Central memory CD4-positive, alpha-beta T cell (primary cell): ENCODE data around the gene KIDINS220.
"Not testable (repeated sequence)": the region's sequence is repeated elsewhere in the genome, so short reads cannot be mapped to it uniquely, and the experiment has no call there.

Experiments used
- DNase-seq: peaks from one replicate; pipeline ENCODE4 v3.0.0; 2022

Gene KIDINS220

GRCh38 chr2:8740136-8740535 lies 97.3 kb downstream of the KIDINS220 start:
- no peak for DNase-seq

DNA sequence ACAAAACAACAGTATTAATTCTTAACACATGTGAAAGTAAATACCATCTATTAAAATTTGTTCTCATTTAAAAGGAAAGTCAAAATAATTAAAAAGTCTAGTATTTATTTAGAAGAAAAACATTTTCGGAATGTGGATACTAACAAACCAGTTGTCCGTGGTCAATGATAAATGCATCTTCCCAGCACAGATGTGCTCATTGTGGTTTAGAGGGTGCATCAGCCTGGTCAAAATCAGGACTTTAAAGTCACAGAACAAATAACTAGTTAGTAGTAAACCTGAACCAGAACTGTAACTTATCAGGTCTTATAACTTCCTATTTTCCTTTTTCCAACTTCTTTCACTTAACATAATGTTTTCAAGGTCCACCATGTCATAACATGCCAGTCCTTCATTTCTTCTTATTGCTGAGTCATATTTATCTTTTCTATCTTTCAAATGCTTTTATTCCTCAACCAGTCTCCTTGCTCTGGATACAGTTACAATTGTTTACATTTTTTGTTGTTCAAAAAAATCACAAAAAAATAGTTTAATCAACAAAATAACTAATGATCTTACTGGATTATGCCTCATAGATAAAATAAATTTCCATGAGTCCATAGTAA lies 99.7 kb downstream of the KIDINS220 start:
- no peak for DNase-seq

- no peak for DNase-seq
Measured at GRCh38 chr2:8732601-8733000, 104.8 kb downstream of the KIDINS220 start.

- DNase-seq = no peak
Measured at GRCh38 chr2:8729939-8730338, 107.5 kb downstream of the KIDINS220 start.

DNA sequence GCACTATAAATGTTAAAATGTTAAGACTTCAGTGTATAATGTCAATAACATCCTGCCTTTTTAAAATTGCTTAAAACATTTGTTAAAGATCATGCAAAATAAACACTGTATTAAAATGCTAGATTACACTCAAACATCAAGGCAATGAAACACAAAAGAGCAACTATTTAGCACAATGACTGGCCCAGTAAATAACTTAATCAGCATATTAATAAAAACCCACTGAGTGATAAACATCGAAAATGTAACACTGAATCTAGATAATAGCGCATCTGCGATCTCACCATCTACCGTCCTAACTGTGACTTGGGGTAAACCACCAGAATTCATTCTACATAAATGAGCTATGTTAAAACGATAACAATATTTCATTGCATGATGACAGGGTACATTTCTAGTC lies 108.3 kb downstream of the KIDINS220 start:
- DNase-seq = not testable (repeated sequence)

DNA sequence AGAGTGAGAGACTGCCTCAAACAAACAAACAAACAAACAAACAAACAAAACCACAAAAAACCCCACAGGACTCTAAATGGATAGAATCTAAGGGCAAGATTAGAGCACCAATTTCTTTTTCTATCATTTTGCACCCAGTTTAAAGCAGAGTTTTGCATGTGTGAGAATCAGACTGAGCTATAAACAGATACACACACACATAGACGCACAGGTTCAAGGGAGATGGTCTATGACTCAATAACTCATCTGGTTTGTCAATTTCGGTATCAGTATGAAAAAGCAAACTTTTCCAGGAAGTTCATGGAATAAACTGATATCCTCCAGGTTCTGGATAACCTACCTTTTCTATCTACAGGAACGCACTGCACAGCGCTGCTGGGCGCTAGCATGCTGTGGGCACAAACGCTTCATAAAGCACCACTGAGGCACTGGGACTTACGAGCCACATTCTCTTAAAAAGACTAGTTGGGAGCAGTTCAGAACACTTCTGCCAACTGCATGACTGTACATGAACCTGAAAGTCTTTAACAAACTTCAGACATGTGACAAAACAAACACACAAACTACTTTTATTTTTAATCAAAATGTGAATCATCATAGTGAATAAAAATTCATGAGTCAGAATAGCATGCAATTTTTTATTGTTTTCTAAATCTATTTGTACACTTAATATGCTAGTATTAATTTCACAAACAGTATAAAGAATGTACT lies 109.0 kb downstream of the KIDINS220 start:
- DNase-seq = no peak

- no peak for DNase-seq
Measured at GRCh38 chr2:8725838-8726237, 111.6 kb downstream of the KIDINS220 start.

GRCh38 chr2:8722986-8723385 lies 114.4 kb downstream of the KIDINS220 start:
- DNase-seq = no peak

- DNase-seq = no peak
Measured at GRCh38 chr2:8721410-8721809, 116.0 kb downstream of the KIDINS220 start.

- DNase-seq = no peak
Measured at GRCh38 chr2:8720741-8721140, 116.7 kb downstream of the KIDINS220 start.

- DNase-seq = no peak
Measured at GRCh38 chr2:8719528-8719927, 117.9 kb downstream of the KIDINS220 start.

DNA sequence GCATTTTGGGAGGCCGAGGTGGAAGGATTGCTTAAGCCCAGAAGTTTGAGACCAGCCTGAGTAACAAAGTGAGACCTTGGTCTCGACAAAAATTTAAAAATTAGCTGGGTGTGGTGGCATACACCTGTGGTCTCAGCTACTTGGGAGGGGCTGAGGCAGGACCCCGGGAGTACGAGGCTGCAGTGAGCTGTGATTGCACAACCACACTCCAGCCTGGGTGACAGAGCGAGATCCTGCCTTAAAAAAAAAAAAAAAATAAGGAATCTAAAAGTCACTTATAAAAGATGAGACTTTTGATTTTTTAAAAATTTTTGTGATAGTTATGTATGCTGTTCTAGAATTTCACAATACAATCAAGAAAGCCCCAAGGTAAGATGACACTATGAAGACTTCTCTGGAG lies 122.4 kb downstream of the KIDINS220 start:
- no peak for DNase-seq

- no peak for DNase-seq
Measured at GRCh38 chr2:8714283-8714682, 123.1 kb downstream of the KIDINS220 start.

DNA sequence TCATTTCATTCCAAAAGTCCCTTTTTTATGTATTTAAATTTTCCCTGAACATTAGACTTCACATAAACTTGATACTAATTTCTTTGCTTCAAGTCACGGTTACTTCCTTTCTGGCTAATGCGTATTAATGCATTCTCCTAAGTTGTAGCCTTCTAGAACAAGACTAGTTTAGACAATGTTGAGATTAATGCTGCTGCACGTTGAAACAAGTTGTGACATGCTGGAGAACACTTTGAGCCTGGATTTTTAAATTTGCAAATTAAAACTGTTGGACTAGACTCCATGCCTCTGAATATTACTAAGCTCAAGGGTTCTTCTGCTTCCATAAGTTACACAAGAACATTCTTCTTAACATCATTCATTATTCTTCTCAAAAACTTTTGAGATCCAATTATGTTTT lies 126.5 kb downstream of the KIDINS220 start:
- DNase-seq = no peak

DNA sequence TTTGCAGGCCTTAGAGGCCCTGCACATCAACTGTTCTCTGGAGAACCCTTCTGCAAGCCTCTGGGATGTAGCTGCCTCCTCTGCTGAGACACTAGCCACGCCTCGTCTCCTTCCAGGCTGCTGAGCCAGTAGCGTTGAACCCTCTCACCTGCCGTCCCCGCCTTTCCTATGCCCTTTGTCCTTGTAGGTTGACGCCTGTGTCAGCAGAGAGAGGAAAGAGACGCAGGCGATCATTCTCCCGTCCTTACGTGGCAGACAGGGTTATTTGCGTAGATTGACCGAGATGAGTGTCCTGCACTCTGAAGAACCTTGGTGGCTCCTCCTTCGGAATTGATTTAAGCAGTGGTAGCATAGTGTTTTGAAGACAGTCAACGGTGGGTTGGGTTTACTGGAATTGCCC lies 127.8 kb downstream of the KIDINS220 start:
- no peak for DNase-seq

DNA sequence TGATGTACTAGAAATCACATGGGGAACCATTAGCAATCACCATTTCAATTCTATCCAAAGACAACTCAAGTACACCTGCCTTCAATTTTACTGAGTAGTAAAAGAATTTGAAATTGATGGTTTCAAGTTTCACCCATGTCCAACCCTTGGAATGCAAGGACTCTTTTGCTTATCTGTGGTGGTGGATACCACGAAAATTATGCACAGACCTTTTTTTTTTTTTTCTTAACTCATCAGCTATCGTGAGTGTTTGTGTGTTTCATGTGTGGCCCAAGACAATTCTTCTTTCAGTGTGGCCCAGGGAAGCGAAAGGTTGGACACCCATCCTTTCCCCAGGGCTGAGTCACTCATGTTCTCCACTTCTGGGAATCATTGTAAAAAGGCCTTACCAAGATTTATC lies 132.5 kb downstream of the KIDINS220 start:
- DNase-seq = no peak

GRCh38 chr2:8701681-8702379 lies 135.6 kb downstream of the KIDINS220 start:
- DNase-seq = no peak

DNA sequence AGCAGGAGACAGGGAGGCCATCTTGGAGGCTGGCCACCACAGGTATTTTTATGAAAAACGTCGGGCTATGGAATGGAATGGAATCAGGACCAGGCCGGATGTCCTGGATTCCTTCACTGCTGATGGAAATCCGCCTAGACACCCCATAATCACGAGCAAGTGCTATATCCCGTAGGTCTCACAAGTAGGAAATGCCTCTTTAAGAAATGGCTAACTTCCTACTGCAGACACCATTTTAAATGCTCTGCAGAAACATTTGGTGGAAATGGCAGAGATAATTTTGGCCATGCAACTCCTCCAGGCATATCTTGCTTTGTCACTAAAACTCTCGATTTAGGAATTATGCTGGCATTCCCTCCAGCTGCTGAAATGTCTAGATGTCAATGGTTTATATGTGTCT lies 137.6 kb downstream of the KIDINS220 start:
- DNase-seq = no peak

GRCh38 chr2:8697190-8697589 lies 140.2 kb downstream of the KIDINS220 start:
- no peak for DNase-seq

DNA sequence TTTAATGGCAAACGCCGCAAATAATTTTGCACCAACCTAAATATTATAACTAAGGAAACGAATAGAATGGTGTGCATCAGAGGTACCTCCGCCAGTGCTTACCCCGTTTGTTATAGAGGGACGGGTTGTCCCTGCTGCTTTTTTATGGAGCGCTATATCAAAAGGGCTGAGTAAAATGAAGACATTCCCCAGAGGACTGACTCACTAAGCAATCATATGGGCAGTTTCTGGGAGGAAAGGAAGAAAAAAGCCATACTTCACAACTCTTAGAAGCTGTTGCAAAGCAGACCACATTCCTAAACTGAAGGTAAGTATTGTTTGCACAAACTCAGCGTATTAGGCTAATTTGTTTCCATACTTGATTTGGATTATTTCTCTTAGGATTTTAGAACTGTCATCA lies 142.7 kb downstream of the KIDINS220 start:
- no peak for DNase-seq

DNA sequence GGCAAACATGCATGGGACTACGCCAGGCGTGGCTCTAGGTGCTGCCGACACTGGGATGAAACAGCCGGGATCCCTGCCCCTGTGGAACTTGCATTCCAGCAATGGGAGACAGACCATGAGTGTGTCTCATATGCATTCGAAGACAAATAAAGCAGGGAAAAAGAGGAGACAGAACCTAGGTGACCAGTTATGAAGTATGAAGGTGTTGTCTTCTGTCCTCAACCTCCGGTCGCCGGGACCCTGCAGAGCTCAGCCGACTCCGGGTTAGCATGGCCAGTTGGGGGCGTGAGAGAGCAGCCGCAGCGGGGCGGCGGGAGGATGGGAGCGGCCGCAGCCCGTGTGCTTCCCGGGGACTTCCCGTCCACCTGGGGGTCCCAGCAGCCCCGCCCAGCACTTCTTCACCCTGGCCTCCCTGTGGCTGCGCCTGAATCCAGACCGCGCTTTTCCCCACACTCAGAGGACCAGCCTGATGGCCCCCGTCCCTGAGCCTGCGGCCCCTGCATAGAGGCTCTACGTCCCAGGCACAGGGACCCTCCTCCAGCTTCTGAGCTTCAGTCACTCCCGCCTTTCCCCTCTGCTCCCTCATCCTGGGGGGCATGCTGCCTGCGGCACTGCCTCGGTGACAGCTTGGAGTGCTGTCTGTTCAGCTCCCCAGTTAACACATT lies 144.1 kb downstream of the KIDINS220 start:
- no peak for DNase-seq

DNA sequence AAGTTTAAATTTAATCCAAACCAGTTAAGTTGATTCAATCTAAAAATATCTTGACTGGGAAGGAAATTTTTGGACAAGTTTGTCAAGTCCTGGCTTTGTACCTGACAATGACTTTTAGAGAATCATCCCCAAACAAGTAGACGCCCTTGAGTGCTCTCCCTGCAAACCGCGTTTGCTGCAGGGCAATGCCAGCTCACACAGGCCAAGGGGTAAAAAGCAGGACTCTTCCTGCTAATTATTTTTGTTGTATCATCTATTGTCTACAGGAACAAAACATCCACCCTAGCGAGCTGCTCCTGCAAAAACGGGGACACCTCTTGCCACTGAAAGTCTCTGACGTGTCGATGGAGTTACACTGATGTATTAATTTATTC lies 144.6 kb downstream of the KIDINS220 start:
- no peak for DNase-seq

DNA sequence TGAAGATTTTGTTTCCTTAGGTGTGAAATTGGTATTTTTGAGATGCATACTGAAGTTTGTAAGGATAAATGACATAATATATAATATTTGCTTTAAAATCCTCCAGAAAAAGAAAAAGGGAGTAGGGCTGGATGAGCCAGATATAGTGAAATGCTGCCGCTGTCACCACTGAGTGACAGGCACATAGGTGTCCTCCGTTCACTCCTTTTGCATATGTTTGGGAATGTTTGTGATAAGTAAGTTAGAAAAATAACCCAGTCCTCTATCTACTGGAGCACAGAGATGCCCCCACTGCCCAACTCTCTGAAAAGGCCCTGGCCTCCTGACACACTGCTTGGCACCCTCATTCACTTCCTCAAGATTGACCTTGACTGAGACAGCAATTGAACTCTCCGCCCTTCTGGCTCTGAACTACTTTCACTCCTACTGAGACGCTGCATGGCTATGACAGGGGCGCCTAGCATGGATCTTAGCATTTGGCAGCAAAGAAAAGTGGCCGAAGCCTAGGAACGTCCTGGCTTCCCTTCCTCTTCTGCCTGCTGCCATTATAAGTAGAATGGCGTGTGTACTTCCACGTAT lies 145.5 kb downstream of the KIDINS220 start:
- no peak for DNase-seq
